ENCODE results near the gene HDGFL3.
A peak's percentile ranks its signal among the peaks of the same experiment; 100 is the strongest.

HDGFL3 gene

GRCh38 chr15:83205725-83206324 is 1.8 kb downstream of the HDGFL3 start:
- no peak for DNase-seq (ENCODE audit: low spot score)

GRCh38 chr15:83204697-83205096 is 2.9 kb downstream of the HDGFL3 start:
- no peak for TF ChIP-seq CTCF (IDR thresholded peaks at IDR 0.05; ENCODE audit: extremely low read depth, missing control alignments)
- DNase-seq (ENCODE audit: low spot score), result no peak

More at GRCh38 chr15:83205725-83206324, 1.8 kb downstream of the HDGFL3 start:
- no peak for TF ChIP-seq CTCF (IDR thresholded peaks at IDR 0.05; ENCODE audit: extremely low read depth, missing control alignments)

GRCh38 chr15:83203543-83203942 is 4.1 kb downstream of the HDGFL3 start:
- TF ChIP-seq CTCF (IDR thresholded peaks at IDR 0.05; ENCODE audit: extremely low read depth, missing control alignments), result no peak
- no peak for DNase-seq (ENCODE audit: low spot score)

- no peak for DNase-seq (ENCODE audit: low spot score)
- no peak for TF ChIP-seq CTCF (IDR thresholded peaks at IDR 0.05; ENCODE audit: extremely low read depth, missing control alignments)
Measured at GRCh38 chr15:83200589-83200988, 7.0 kb downstream of the HDGFL3 start.

- no peak for DNase-seq (ENCODE audit: low spot score)
- TF ChIP-seq CTCF (IDR thresholded peaks at IDR 0.05; ENCODE audit: extremely low read depth, missing control alignments), result no peak
Measured at GRCh38 chr15:83200162-83200561, 7.5 kb downstream of the HDGFL3 start.

- peak; percentile 47 for DNase-seq (ENCODE audit: low spot score)
- TF ChIP-seq CTCF (IDR thresholded peaks at IDR 0.05; ENCODE audit: extremely low read depth, missing control alignments), result no peak
Measured at GRCh38 chr15:83199288-83199687, 8.3 kb downstream of the HDGFL3 start.

- no peak for DNase-seq (ENCODE audit: low spot score)
- TF ChIP-seq CTCF (IDR thresholded peaks at IDR 0.05; ENCODE audit: extremely low read depth, missing control alignments), result no peak
Measured at GRCh38 chr15:83198476-83198875, 9.1 kb downstream of the HDGFL3 start.
